A204.1 (cell line): ENCODE results near the gene CATSPERB.
"Not testable (repeated sequence)": the region's sequence is repeated elsewhere in the genome, so short reads cannot be mapped to it uniquely, and the experiment has no call there.

ENCODE experiments used
- FAIRE-seq: peaks from 2 replicates; lab custom pipeline; 2012; peaks lifted over from hg19 to GRCh38; lab: Jason Lieb, UNC

CATSPERB gene

GRCh38 chr14:91669867-91670266 is 62.0 kb downstream of the CATSPERB start:
- no peak for FAIRE-seq

- not testable (repeated sequence) for FAIRE-seq
These were observed 64.8 kb downstream of the CATSPERB start for GRCh38 chr14:91667101-91667500.

- FAIRE-seq, result no peak
These were observed 71.1 kb downstream of the CATSPERB start for GRCh38 chr14:91660790-91661189.

- no peak for FAIRE-seq
These were observed 77.0 kb downstream of the CATSPERB start for GRCh38 chr14:91654836-91655235.

GRCh38 chr14:91653451-91653850 is 78.4 kb downstream of the CATSPERB start:
- FAIRE-seq, result no peak

- FAIRE-seq, result peak; percentile 85
These were observed 82.0 kb downstream of the CATSPERB start for GRCh38 chr14:91649930-91650329.

- no peak for FAIRE-seq
These were observed 84.0 kb downstream of the CATSPERB start for GRCh38 chr14:91647856-91648255.

- FAIRE-seq, result no peak
These were observed 95.3 kb downstream of the CATSPERB start for GRCh38 chr14:91636604-91637003.

GRCh38 chr14:91624757-91625156 is 107.1 kb downstream of the CATSPERB start:
- FAIRE-seq, result no peak

- FAIRE-seq, result no peak
These were observed 117.7 kb downstream of the CATSPERB start for GRCh38 chr14:91614187-91614586.

- FAIRE-seq, result no peak
These were observed 118.3 kb downstream of the CATSPERB start for GRCh38 chr14:91613459-91614112.

- no peak for FAIRE-seq
These were observed 120.4 kb downstream of the CATSPERB start for GRCh38 chr14:91611528-91611927.

GRCh38 chr14:91609161-91609560 is 122.7 kb downstream of the CATSPERB start:
- no peak for FAIRE-seq

- no peak for FAIRE-seq
These were observed 124.4 kb downstream of the CATSPERB start for GRCh38 chr14:91607322-91608047.

- no peak for FAIRE-seq
These were observed 125.0 kb downstream of the CATSPERB start for GRCh38 chr14:91606851-91607250.

- not testable (repeated sequence) for FAIRE-seq
These were observed 127.3 kb downstream of the CATSPERB start for GRCh38 chr14:91604611-91605010.

GRCh38 chr14:91599994-91600393 is 131.9 kb downstream of the CATSPERB start:
- no peak for FAIRE-seq

GRCh38 chr14:91595736-91596135 is 136.2 kb downstream of the CATSPERB start:
- no peak for FAIRE-seq

- FAIRE-seq, result not testable (repeated sequence)
These were observed 137.9 kb downstream of the CATSPERB start for GRCh38 chr14:91593957-91594356.

- no peak for FAIRE-seq
These were observed 145.5 kb downstream of the CATSPERB start for GRCh38 chr14:91586410-91586809.

- FAIRE-seq, result no peak
These were observed 146.0 kb downstream of the CATSPERB start for GRCh38 chr14:91585856-91586255.

GRCh38 chr14:91582761-91583160 is 149.1 kb downstream of the CATSPERB start:
- no peak for FAIRE-seq

- FAIRE-seq, result no peak
These were observed 150.9 kb downstream of the CATSPERB start for GRCh38 chr14:91580876-91581577.
